HG02943 (cell line): ENCODE results near the gene FOXO4.
"Not testable (repeated sequence)": the region's sequence is repeated elsewhere in the genome, so short reads cannot be mapped to it uniquely, and the experiment has no call there.

Experiments
- ATAC-seq: cut with Tn5 transposase; IDR thresholded peaks from one replicate; pipeline ENCODE4 v1.9.1; 2021; ENCODE audit warnings: mild to moderate bottlenecking, low read depth, moderate library complexity; ENCODE audit not compliant: unreplicated experiment

Gene FOXO4

GRCh38 chrX:71095555-71095980 is at the start of gene FOXO4:
Gene FOXO4, plus strand, starts transcription at chrX:71095851. Its CDS starts 678 bp downstream, at chrX:71096529.
- ATAC-seq: peak; percentile 83

- ATAC-seq: not testable (repeated sequence)
Measured at GRCh38 chrX:71047891-71048290, 47.8 kb upstream of the FOXO4 start.

GRCh38 chrX:71052721-71053120 is 42.9 kb upstream of the FOXO4 start:
- ATAC-seq: peak; percentile 27

- peak; percentile 90 for ATAC-seq
Measured at GRCh38 chrX:71053217-71053621, 42.4 kb upstream of the FOXO4 start.

- no peak for ATAC-seq
Measured at GRCh38 chrX:71056867-71057266, 38.8 kb upstream of the FOXO4 start.

- ATAC-seq: no peak
Measured at GRCh38 chrX:71057848-71058530, 37.7 kb upstream of the FOXO4 start.

GRCh38 chrX:71060127-71060526 is 35.5 kb upstream of the FOXO4 start:
- no peak for ATAC-seq

GRCh38 chrX:71067089-71067488 is 28.6 kb upstream of the FOXO4 start:
- ATAC-seq: no peak

- no peak for ATAC-seq
Measured at GRCh38 chrX:71067712-71068043, 28.0 kb upstream of the FOXO4 start.

- ATAC-seq: peak; percentile 91
Measured at GRCh38 chrX:71068044-71068918, 27.4 kb upstream of the FOXO4 start, which contains the start of gene SNX12. Gene SNX12, minus strand, starts transcription at chrX:71068334. Its CDS starts 28 bp downstream, at chrX:71068306.

GRCh38 chrX:71070531-71070930 is 25.1 kb upstream of the FOXO4 start:
- no peak for ATAC-seq

GRCh38 chrX:71081330-71082123 is 14.1 kb upstream of the FOXO4 start:
- ATAC-seq: no peak

GRCh38 chrX:71082124-71082647 is 13.5 kb upstream of the FOXO4 start:
- ATAC-seq: no peak

- ATAC-seq: no peak
Measured at GRCh38 chrX:71082822-71083221, 12.8 kb upstream of the FOXO4 start.

GRCh38 chrX:71085900-71086299 is 9.8 kb upstream of the FOXO4 start:
- ATAC-seq: no peak

- no peak for ATAC-seq
Measured at GRCh38 chrX:71091263-71091662, 4.4 kb upstream of the FOXO4 start.

- ATAC-seq: no peak
Measured at GRCh38 chrX:71095033-71095432, 618 bp upstream of the FOXO4 start.

- no peak for ATAC-seq
Measured at GRCh38 chrX:71095981-71096759, 519 bp downstream of the FOXO4 start.

GRCh38 chrX:71096760-71097032 is 1.0 kb downstream of the FOXO4 start:
- ATAC-seq: no peak

- no peak for ATAC-seq
Measured at GRCh38 chrX:71098302-71098701, 2.7 kb downstream of the FOXO4 start.
